H1 (cell line): ENCODE results near the gene GTPBP10. TPM values are rescaled to one million over a fixed set of nuclear protein-coding genes. Genes with fewer than 3 reads are reported as not detected.

ENCODE experiments used
- CBX8 ChIP-seq: fragments of 300-800, 300-1000 bp; sonication (generic); IDR thresholded peaks from 2 replicates; pipeline ENCODE4 v1.7.1; 2016; ENCODE audit warnings: low read depth, low read length, borderline replicate concordance
- CREB1 ChIP-seq: IDR thresholded peaks from 2 replicates; pipeline ENCODE4 v1.6.1; 2012; ENCODE audit warnings: inconsistent platforms
- KDM1A ChIP-seq: fragments of 200-600, 300-600 bp; sonication (generic); IDR thresholded peaks from 2 replicates; pipeline ENCODE4 v1.7.1; 2016; ENCODE audit warnings: mild to moderate bottlenecking, low read length, borderline replicate concordance
- SIN3A ChIP-seq, 2 experiments: IDR thresholded peaks in 1 of 2; conservative IDR thresholded peaks in 1 of 2; 2 replicates each; pipeline ENCODE4 v1.6.1; 2011 to 2012; ENCODE audit warnings: low read length in 2 of 2, improper control_type of control experiment in 1 of 2, low read depth in 1 of 2, mild to moderate bottlenecking in 1 of 2
- TAF1 ChIP-seq: IDR thresholded peaks from 2 replicates; pipeline ENCODE4 v1.6.1; 2011; ENCODE audit warnings: mild to moderate bottlenecking, low read depth, low read length
- TCF12 ChIP-seq: IDR thresholded peaks from 2 replicates; pipeline ENCODE4 v1.6.1; 2011; ENCODE audit warnings: low read depth, mild to moderate bottlenecking, low read length
- YY1 ChIP-seq: IDR thresholded peaks from 2 replicates; pipeline ENCODE4 v1.6.1; 2011; ENCODE audit warnings: low read depth, mild to moderate bottlenecking, low read length
- ZNF274 ChIP-seq: IDR thresholded peaks from 2 replicates; pipeline ENCODE4 v1.7.0; 2012; ENCODE audit warnings: low read length, borderline replicate concordance; ENCODE audit errors: extremely low read depth
- polyA plus RNA-seq, 7 experiments: library from polyadenylated mRNA; depleted of rRNA in 3 of 7; stranded (reverse) in 5 of 7; unstranded in 2 of 7; fragments of >200 nt in 5 of 7; fragments of 200-250 nt in 2 of 7; gene quantifications; 1 replicate in 5 of 7; 2 replicates in 1 of 7; 4 replicates in 1 of 7; pipeline versions ENCODE4 v1.2.1 to v1.2.3, GENCODE V29; 2011 to 2013; ENCODE audit warnings: missing spikeins in 2 of 7, mixed read lengths in 2 of 7
- total RNA-seq: library from RNA; stranded (reverse); fragmentation: NEBNext Ultra II Directional; extraction: Animal tissue kit (Norgen Biotek cat#: 25700); gene quantifications from 2 replicates; pipeline ENCODE4 v1.2.1, GENCODE V29; 2021

Gene GTPBP10
- total and polyA plus RNA-seq, 2 of the 8 experiments (the other 6 are each of a cell fraction or from before 2014, with no cell fraction given) = 4.4 to 21.2 TPM

DNA sequence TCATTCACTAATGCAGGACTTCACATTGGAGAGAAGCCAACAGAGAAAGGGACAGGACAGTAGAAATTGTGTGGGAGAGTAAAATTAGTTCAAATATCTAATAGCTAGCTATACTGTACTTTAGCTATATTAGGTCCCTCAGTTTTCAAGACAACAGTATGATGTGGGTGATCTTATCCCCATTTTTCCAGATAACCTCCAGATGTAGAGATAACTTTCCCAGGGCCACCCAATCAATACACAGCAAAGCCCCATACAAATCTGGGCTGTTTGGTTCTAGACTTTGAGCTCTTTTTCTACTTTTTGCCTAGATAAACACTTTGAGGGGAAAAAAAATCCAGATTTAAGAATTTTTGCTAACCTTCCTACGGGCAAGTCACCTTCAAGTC lies 56.3 kb downstream of the GTPBP10 start (continued):
- TF ChIP-seq TCF12 (no peak), ZNF274 (no peak), CBX8 (no peak), SIN3A (conservative IDR thresholded peaks at IDR 0.05 in 1 of 2, IDR thresholded peaks at IDR 0.05 in 1 of 2; ENCODE audit: low read depth in 1 of 2, low read length in 2 of 2) (no peak), TAF1 (no peak), KDM1A (no peak), YY1 (no peak), CREB1 (no peak)
- TF ChIP-seq, all 59 proteins: peak for 0
